HG02840 (cell line): ENCODE results near the gene MED27.
"Not testable (repeated sequence)": the region's sequence is repeated elsewhere in the genome, so short reads cannot be mapped to it uniquely, and the experiment has no call there.

Source experiments
- ATAC-seq: cut with Tn5 transposase; IDR thresholded peaks from one replicate; pipeline ENCODE4 v1.9.1; 2021; ENCODE audit warnings: mild to moderate bottlenecking, moderate library complexity, moderate number of reproducible peaks; ENCODE audit not compliant: unreplicated experiment, low FRiP score

The MED27 gene

DNA sequence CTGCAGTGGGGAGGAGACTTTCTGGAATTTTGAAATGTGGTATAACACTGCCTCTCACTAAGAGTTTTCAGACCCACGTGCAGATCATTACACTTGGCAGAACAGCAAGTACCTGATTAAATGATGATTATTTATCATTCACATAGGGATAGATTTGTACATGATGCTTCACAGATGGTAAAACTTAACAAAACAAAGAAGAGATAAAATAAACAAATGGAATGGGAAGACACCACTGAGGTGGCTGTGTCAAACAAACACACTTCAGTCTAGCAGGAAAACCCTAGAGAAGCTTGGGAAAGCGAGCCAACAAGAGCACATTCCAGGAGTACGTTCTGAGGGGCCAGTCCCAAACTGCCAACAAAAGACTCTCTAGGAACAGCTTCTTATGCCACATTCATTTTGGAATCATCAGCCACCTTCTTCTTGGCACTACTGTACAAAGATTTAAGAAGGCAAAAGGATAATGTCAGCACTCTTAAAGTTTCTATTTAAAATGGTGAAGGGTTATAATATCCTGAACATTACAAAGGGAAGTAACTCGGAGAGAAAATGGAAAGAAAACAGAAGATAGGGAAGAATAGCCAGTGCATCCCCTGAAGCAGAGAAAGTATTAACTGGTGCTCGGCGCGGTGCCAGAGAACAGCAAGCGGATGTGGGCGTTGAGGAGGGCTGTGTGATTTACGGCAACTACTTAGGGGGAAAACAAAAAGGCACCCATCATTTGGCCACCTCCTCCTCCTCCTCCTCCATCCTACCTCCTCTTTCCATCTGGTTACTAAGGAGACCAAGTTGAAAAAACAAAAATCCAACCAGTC is 1.6 kb downstream of the MED27 start:
- no peak for ATAC-seq

DNA sequence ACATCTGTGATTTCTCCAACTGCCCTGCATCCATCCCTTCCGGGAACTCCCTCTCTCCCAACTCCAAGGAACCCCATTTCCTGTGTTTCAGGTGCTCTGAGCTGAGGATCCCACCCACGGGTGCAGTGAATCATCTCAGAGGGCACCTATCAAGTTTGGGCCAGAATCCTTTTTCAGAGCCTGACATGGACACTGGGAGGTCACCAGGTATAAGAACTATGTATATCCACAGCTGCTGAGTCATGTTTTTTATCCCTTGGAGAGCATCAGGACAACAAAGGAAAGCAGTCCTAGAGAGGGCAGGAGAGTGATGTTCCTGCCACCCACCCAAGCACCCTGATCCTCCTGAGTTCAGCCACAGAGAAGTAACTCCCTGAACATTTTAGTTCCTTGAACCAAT is 3.8 kb downstream of the MED27 start:
- ATAC-seq = no peak

GRCh38 chr9:132074736-132075135 is 4.9 kb downstream of the MED27 start:
- ATAC-seq = no peak

DNA sequence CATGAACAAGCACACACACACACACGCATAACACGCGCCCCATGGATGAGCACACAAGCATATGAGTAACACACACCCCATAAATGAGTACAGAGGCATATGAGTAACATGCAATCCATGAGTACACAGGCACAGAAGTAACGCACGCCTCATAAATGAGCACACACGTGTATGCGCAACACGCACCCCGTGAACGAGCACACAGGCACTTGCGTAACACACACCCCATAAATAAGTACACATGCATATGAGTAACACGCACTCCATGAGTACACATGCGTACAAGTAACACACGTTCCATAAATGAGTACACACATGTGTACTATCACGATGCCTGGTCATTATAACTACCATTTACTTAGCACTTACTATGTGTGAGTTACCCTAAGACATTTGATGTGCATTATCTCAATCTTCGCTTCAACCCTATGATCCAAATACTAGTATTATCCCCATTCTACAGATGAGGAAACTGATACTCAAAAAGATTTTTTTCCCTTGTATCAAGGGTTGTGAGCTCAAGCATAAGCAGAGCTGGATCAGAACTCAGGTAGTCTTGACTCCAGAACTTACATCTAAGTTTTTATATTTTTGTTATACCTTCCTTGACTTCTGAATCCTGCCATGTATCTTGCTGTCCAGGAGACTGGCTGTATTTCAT is 7.7 kb downstream of the MED27 start:
- ATAC-seq = no peak

DNA sequence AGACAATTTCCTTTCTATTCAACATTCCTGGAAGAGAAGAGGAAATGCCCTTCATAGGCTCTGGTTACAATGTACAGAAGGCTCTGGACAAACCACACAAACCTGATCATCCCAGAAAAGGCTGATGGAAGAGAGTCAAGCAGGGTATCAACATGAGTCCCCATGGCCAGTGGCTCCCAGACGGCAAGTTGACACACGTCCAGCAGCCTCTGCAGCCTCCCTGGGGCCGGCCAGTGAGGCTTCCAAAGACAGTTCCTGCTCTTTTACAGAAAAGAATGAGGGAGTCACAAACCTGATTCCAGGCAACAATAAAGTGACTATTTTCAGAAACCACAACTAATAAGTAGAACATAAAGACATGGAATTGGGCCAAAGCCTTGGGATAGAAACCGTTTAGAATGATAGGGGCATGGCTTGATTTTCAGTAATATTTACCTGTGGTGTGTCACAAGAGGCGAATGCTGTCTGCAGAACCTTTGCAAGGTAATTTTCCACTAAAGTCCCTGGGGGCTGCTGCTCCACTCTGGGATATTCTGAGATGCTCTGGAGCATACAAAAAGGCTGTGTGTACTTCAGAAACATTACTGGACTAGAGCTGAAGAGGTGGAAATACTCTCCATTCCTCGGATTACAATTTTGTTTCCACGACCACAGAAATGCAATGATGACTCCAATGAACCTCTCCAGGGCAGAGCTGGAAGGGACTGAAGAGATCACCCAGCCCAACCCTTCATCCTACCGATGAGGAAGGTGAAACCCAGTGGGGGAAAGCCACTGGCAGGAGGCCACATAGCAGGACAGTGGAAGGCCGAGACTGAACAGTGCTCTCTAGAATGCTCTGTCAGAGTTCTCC is 10.4 kb downstream of the MED27 start:
- no peak for ATAC-seq

- ATAC-seq = no peak
Observed at GRCh38 chr9:132068605-132069004, 11.1 kb downstream of the MED27 start.

- ATAC-seq = no peak
Observed at GRCh38 chr9:132066511-132066910, 13.2 kb downstream of the MED27 start.

DNA sequence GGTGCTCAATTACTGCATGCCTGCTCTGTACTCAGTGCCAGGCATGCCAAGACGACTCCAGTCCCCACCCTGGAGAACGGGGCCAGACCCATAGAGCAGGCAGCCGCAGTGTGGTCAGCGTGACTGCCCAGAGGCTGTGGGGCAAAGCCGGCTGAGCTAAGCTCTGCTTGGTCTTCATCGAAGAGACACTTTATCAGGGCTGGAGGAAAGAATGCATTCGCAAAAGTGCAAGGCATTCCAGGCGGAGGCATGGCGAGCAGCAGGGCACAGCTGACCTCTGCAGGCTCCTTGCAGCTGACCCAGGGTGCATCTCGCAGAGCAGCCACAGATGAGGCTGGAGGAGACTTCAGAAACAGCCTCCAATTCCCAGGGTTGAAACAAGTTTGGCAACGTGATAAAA is 13.6 kb downstream of the MED27 start:
- ATAC-seq = no peak

- no peak for ATAC-seq
Observed at GRCh38 chr9:132063281-132063680, 16.4 kb downstream of the MED27 start.

- ATAC-seq = no peak
Observed at GRCh38 chr9:132062806-132063205, 16.9 kb downstream of the MED27 start.

- no peak for ATAC-seq
Observed at GRCh38 chr9:132061526-132061925, 18.1 kb downstream of the MED27 start.

- no peak for ATAC-seq
Observed at GRCh38 chr9:132059361-132059760, 20.3 kb downstream of the MED27 start.

GRCh38 chr9:132058226-132058625 is 21.4 kb downstream of the MED27 start:
- not testable (repeated sequence) for ATAC-seq

DNA sequence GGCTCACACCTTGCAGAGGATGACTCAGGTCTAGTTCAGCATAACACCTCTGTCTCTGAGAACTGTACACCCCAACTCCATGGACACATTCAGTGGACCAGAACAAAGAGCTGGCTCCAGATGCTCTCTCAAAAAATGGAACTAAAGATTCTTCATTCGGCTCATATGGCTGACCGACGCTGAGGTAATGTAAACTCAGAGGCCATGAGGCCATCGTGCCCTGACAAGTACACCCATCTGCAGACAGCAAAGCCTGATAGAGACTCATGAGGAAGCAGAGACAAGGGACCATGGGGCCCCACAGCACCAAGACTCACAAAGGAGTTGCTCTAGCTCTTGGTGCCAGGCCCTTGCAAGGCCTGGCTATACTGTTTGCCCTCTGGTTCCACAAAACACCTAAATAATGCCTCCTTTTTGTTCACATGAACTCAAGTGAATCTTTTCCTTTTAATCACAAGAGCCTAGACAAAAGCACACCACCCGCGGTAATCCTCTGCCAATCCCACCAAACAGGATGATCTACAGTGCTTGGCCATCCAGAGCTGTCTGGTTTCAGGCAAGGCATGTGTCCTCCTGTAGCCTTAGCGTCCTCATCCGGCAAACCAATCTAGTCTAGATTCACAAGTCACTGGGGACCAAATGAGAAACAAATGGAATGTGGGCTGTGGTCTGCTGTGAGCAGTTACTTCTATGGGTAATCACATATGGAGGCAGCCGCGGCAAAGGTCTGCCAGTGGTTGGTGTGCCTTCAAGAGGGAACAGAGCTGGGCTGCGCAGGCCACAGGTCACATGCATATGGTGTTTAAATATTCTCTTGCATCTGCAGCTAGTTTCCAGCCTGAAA is 22.7 kb downstream of the MED27 start:
- ATAC-seq = no peak

DNA sequence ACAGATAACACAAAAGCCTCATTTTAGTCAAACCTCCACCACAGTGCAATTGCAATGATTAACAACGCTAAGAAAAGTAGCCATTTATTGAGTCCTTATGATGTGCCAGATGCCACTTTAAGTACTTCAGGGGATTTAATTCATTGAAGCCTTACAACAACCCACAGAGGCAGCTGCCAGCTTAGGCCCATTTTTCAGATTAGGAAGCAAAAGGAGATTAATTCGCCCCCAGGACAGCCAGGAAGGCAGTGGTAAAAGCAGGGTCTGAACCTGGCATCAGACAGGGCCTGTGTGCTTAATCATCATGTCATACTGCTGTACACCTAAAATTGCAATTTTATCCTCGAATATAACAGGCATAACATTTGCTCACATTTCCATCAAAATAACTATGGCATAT is 23.9 kb downstream of the MED27 start:
- no peak for ATAC-seq

DNA sequence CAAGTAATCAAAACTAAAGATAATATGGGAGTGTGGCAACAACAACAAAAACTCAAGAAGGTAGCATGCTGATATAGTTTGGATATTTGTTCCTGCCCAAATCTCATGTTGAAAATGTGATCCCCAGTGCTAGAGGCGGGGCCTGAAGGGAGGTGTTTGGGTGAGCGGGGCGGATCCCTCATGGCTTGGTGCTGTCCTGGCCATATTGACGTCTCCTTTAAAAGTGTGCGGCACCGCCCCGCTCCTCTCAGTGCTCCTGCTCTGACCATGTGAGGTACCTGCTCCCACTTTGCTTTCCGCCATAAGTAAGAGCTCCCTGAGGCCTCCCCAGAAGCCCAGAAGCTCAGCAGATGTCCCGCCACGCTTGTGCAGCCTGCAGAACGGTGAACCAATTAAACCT is 25.6 kb downstream of the MED27 start:
- ATAC-seq = no peak

DNA sequence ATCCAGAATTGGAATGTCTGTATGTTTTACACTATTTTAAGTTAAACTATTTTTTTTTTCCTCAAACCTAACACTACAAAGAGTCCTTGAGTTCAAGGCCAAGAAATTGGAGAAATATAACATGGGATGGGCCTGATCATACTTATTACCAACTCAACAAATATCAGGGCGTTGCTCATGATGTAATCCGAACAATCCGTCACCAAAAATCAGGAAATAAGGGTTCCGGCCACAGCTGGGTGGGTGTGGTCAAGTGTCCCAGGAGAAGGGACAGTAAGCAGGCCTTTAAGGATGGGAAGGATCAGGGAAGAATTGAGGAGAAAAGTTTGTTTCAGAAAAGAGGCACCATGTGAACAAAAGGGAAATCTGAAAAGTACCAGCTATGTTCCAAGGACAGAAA is 29.8 kb downstream of the MED27 start:
- no peak for ATAC-seq

DNA sequence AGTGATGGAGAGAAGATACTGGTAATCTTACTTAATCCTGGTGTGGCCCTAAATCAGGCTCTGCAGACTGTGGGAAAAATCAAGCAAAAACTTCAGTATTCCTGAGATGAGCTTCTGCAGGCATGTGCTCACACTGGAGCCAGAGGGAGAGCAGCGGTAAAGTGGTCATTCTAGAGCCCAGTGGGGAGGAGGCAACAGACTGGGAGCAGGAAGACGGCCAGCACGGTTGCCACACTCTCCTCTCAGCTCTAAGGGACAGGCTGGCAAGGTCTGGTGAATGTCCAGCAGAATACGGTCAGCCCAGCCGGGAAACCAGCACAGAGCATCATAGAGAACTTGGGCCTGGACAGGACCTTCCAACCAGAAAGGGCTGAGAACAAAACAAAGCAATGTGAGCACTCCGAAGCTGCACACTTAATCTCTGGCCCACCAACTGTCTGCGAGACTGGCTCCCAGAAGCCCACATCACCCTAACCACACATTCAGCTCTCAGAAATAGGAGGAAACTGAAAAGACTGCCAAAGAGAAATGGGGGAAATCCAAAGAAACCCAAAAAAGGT is 30.3 kb downstream of the MED27 start:
- ATAC-seq = no peak

GRCh38 chr9:132048201-132048600 is 31.5 kb downstream of the MED27 start:
- no peak for ATAC-seq

GRCh38 chr9:132046456-132046855 is 33.2 kb downstream of the MED27 start:
- no peak for ATAC-seq
